Hematopoietic multipotent progenitor cell treated with erythropoietin and hydrocortisone succinate and interleukin-3 and kit ligand, for 8 days (in vitro differentiated cells): ENCODE data around the gene BCAS2.

Experiments used
- DNase-seq: peaks from one replicate; pipeline ENCODE4 v3.0.0-alpha.2; 2015

The BCAS2 gene

GRCh38 chr1:114554577-114554976, 26.8 kb downstream of the BCAS2 start:
- no peak for DNase-seq

DNA sequence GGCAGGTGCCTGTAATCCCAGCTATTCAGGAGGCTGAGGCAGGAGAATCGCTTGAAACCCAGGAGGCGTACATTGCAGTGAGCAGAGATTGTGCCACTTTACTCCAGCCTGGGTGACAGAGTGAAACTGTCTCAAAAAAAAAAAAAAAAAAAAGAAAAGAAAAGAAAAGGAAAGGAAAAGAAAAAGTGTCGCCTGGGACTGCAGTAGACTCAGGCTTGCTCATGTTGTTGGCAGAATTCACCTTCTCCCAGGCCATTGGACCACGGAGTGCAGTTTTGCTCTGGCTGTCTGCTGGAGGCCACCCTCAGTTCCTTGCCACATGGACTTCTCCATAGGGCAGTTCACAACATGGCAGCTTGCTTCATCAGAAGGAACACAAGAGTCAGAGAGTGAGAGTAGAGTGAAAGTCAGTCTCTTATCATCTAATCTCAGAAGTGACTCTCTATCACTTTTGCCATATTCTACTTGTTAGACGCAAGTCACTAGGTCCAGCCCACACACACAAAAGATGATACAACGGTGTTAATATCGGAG, 29.2 kb downstream of the BCAS2 start:
- no peak for DNase-seq

DNA sequence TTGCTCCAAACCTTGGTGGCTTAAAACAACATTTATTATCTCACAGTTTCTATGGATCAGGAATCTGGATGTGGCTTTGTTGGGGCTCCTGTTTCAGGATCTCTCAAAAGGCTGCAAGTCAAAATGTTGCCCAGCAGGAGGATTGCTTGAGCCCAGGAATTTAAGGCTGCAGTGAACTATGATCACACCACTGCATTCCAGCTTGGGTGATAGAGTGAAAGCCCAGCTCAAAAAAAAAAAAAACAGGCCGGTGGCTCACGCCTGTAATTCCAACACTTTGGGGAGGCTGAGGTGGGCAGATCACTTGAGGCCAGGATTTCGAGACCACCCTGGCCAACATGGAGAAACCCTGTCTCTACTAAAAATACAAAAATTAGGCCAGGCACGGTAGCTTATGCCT, 30.0 kb downstream of the BCAS2 start:
- DNase-seq: no peak

DNA sequence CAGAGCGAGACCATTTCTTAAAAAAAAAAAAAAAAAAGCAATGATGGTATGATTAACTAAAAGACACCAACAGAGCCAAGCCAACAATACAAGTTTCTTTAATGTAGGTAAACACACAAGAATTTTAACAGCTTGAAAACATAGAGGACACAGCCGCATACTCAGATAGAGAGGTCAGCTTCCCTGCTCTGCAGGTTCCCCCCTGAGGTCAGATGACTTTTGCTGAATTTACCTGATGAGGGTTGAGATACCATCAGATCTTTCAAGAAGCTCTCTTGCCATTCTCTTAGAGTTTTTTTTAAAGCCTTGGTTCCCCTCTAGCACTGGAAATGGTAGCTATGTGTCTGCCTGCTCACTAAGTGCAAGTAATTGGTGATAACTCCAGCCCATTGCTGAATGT, 31.1 kb downstream of the BCAS2 start:
- DNase-seq: no peak

DNA sequence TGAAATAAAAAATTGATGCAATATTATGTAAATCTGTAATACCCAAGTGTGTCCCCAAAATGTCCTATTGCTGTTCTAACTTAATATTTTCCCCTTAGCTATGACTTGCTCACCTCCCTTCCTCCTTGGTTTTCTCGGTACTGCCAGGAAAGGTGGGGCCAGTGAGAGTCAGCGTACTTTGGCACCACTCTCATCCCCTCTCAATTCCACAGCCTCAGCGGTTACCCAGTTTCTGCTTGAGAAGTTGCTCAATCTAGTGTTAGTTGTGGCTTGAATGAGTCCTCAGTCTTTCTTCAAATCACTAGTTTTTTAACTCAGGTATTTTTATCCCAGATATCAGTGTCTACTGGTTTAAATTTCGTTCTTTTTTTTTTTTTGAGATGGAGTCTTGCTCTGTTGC, 32.3 kb downstream of the BCAS2 start:
- no peak for DNase-seq

GRCh38 chr1:114547076-114547475, 34.3 kb downstream of the BCAS2 start:
- no peak for DNase-seq

DNA sequence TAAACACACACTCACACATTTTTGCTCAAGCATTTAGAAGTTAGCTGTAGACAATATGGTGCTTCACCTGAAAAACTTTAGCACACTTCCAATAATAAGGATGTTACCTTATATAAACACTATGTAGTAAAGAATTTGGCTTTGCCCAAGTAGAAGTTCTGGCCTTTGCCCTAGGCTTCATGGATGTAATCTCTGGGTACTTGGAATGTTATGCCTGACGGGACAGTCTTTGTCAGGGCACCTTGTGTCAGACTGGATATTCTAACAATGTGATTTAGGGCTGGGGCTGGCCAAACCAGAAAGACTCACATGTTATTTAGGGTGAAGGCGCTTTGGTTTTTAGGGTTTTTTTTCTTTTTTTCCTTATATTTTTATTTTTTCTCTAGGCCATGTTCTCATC, 35.6 kb downstream of the BCAS2 start:
- no peak for DNase-seq

- no peak for DNase-seq
Observed at GRCh38 chr1:114545315-114545714, 36.1 kb downstream of the BCAS2 start.

- DNase-seq: no peak
Observed at GRCh38 chr1:114540821-114541220, 40.6 kb downstream of the BCAS2 start.

GRCh38 chr1:114540272-114540671, 41.1 kb downstream of the BCAS2 start:
- no peak for DNase-seq

- no peak for DNase-seq
Observed at GRCh38 chr1:114536043-114536442, 45.4 kb downstream of the BCAS2 start.

DNA sequence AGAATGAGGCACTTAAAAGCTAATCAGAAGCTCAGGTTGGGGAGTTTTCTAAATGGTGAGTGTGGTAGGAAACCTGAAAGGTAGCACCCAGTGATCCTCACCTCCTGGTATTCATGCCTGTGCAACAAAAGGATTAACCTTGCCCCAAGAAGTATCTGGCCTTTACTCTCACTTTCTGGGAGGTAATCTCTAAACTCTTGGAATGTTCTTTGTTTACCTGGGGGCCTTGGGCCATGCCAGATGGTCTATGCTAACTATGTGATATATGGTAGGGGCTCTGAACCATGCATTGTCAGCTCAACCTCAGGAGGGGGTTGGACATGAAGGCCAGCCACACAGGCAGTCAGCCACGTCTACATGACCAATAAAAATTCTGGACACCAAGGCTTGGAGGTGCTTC, 46.0 kb downstream of the BCAS2 start:
- DNase-seq: no peak

GRCh38 chr1:114531094-114531493, 50.3 kb downstream of the BCAS2 start:
- no peak for DNase-seq

DNA sequence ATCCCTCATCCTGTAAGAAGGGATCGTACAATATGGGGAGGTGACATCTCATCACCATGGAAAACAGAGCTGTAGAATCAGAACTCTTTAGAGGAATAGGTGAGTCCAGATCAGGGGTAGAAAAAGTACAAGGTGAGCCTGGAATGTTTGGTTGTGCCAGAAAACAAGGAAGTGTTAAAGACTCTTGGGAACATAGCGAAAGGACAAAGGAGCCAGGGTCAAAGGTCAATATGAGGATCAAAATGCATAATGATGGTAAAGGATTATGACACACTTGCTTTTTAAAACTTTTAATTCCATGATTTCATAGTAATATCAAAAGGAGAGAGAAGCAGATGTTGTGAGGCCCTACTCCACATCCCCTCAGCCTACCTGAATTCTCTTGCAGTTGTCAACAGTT, 51.2 kb downstream of the BCAS2 start:
- DNase-seq: no peak

DNA sequence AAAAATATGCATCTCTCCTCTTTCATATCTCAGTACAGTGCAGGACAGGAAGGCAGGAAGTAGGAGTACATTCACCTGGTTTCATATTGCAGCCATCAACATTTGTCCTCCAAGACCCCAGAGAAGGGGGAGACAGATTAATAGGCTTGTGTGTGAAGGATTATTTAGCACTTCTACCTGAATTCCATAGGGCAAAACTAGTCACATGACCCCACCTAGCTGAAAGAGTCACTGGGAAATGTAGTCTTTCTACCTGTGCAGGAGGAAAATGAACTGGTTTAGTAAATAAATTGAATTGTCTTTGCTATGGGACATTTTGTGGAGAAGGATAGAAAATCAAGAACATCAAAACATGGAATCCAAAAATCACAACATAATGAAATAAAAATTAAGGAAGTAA, 56.5 kb downstream of the BCAS2 start:
- DNase-seq: no peak

DNA sequence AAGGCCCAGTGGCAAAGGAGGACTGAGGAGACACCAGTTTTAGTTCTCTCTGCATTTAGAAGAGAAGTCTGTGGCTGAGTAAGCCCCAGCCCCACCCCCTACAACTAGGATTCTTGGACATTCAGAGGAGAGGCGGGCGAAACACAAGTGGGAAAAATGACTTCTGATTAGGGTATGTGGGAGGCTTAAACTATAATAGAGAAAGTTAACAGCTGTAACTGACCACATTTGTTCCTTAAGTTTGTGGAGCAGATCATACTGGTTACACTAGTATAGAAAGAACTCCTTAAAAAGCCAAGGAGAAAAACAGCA, 59.2 kb downstream of the BCAS2 start:
- no peak for DNase-seq

DNA sequence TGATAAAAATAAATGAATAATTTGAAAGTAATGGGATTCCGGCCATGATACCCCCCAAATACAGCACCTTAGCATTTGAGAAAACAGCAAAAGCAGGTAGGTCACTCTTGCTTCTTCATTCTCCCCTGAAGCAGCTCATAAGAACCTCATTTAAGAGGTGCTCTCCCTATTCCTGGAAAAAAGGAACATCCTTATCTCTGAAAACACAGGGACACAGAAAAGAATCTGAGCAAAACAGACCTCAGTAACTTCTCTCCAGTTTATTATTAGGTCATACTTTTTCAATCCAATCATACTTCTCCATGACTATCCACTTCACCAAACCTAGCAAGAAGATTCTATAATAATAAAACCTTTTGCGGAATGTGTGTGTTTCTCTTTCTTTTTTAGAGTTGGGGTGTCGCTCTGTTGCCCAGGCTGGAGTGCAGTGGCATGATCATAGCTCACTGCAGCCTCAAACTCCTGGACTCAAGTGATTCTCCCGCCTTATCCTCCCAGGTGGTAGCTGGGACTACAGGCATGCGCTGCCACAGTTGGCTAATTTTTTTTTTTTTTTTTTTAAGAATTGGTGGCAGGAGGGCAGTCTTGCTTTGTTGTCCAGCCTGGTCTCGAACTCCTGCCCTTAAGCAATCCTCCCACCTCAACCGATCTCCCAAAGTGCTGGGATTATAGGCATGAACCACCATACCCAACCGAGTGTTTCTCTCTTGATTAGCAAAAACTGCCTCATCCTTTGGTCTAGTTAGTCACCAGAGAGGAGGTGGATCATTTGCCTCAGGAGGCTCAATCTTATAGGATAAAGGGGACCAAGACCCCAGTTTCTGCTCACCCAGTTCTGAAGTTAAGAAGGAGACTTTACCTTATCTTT, 59.8 kb downstream of the BCAS2 start:
- peak; percentile 62 for DNase-seq
